Activated gamma-delta T cell (primary cell): ENCODE measurements around the gene DTNA.

Source experiments
- DNase-seq: peaks from one replicate; lab custom pipeline; 2025; lab: John Stamatoyannopoulos, UW

Gene DTNA

DNA sequence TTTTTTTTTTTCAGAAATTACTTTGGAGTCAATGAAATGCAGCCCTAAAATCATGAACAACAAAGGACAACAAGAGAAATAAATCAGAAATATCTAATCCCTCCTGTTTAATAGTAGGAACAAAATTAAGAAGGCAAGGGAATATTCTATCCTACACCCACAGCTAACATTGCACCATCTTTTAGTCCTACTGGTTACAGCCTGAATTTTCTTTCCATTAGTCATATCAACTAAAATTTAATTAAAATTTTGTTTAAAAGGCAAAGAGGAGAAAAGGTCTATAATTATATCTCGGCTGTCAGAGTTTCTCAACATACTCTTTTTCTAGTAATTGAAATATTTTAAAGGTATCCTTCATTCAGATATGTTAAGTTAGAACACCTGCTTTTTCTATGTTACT lies 61.9 kb downstream of the DTNA start:
- no peak for DNase-seq

DNA sequence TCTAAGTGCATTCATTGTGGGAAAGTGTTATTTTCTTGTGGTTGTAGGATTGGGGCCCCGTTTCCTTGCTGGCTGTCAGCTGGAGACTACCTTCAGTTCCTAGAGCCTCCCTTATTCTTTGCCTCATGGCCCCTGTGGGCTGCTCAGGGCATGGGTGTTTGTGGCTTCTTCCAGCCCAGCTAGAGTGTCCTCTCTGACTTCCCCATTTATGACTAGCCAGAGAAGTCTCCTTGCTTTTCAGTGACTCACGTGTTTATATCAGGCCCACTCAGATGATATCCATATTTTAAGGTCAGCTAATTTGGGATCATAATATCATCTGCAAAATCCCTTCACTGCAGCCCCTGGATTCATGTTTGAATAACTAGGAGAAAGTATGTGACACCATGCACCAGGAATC lies 62.8 kb downstream of the DTNA start:
- DNase-seq: no peak

GRCh38 chr18:34773378-34773777 lies 63.3 kb downstream of the DTNA start:
- DNase-seq: no peak

- no peak for DNase-seq
Measured at GRCh38 chr18:34773961-34774766, 64.1 kb downstream of the DTNA start.

DNA sequence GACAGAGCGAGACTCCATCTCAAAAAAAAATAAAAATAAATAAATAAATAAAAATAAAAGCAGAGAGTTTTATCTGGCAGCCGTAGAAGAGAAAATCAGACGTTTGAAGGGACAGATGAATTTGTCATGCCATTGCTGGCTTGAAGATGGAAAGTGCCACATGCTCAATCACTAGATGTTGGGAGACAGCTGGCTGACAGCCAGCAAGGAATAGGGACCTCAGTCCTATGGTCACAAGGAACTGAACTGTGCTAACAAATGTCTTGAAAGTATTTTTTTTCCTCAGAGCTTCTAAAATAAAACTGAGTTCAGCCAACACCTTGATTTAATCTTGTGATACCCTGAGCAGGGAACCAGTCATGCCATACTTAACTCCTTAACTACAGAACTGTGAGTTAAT lies 65.4 kb downstream of the DTNA start:
- no peak for DNase-seq

DNA sequence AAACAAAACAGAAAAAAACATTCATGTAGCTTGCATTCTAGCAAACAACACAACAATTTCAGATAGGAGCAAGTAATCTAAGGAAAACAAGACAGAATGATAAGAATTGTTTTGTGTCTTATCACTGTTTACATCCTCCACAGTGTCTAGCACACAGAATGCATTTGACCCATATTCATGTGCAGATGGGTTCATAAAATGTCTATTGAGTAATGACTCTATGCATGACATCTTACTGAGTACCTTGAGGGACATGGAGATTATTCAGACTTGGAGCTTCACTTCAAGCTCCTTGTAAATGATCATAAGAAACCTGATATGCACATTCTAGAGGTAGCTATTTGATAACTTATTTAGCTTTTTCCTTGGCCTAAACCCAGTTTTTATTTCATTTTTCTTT lies 69.0 kb downstream of the DTNA start:
- DNase-seq: no peak

DNA sequence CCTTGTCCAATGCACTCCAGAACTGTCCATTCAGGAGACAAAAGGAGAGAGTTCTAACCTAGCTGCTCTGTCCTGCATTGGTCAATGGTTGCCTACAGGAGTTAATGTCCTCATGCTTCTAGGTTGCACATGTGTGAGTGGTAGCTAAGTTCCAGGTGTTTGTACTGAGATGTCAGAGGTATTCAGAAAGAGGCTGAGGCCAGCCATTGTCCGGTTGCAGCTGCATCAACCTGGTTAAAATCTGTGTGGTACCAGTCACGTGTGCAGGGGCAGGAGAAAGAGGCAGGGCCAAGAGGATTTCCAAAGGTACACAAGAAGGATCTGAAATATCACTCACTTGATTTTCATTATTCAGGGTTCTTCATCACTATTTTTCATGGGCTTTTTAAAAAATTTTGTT lies 70.8 kb downstream of the DTNA start:
- DNase-seq: no peak

GRCh38 chr18:34783501-34783900 lies 73.4 kb downstream of the DTNA start:
- DNase-seq: no peak

GRCh38 chr18:34786162-34786741 lies 76.2 kb downstream of the DTNA start:
- no peak for DNase-seq

DNA sequence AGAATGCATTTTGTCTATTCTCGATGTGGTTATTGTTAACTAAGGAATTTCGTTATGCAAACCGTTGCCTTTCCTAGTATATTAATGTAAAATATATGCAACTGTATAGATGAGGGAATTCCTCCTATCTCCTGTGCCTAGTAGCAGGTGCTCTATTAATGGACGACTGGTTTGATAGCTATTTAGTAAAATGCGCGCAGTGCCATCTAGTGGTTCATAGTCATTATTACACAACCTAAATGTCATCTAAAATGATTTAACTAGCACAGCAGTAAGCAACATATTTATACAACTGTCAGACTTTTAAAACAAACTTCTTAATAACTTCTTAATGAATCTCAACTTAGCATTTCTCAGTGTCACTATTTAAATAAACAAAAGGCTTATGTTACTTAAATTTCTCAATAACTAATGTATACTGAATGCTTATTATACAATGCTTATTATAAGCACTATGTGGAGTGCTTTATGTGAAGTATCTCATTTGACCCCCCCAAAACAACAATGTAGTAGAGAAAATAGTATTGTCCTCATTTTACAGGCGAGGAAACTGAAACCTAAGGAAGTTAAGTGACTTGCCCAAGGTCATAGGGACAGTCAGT lies 77.9 kb downstream of the DTNA start:
- DNase-seq: no peak

DNA sequence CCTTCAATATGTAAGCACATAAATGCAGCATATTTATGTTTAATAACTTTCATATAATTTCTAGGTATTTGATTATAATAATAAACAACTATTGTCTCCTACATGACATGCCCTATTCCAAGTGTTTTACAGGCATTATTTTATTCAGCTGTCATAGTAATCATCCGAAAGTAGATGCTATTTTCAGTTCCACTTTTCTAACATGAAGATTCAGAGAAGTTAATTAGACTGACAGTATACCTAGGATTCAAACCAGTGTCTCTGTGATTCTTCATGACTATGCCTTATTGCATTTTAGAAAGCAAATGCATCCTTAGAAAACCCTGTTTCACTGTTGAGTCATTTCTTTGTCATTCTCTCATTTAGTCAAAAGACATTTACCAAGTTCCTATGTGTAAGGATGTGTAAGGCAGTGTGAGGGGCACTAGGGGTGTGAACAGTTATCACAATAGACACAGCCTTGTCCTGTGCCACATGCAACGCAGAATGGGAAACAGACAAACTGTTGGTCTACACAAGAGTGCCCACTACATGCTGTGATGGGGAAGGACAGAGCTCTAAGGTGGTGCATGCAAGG lies 79.8 kb downstream of the DTNA start:
- DNase-seq: no peak

DNA sequence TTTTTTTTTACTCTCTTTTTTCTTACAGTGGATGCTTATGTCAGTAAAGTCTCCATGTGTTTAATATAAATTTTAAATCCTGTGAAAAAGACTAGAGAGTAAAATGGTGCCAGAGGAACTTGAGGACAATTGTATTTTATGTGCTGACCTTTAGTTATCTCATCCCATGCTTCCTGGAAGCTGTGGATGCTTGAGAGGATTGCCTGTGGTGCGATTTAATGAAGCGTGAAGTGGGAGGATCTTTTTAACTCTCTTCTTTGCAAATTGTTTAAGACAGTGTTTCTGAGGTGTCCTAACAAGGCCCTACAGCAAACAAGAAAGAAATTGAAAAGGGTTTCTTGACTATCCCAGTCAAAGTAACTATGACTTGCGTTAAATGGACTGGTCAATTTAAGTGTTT lies 84.2 kb downstream of the DTNA start:
- DNase-seq: no peak

DNA sequence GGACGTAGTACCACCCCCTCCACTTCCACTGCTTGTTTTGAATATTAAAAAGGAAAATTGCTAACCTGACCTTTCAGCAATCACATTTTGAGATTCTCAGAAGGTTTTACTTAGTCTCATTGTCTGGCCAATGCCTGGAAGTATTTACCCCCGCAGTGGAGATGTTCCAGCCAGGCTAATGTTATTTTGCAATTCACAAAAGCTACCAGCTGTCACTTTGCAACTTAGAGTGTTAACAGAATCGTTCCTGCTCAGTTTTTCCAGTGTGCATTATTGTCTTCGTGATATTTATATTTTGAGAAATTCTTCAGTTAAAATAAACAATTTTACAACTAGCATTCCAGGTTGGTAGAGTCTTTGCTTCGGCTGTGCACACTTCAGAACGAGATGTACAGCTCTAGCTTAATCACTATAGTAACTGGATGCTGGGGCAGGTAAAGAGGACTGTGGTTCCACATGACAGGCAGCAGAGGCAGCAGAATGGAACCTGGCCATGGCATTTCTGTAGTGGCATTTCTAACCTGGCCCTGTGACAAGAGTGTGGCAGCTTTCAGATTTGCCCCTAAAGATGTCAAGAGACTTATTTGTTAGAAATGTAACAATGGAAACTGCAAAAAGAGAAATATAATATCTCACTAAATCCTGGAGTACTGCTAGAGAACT lies 85.1 kb downstream of the DTNA start:
- DNase-seq: no peak

GRCh38 chr18:34796035-34796657 lies 86.0 kb downstream of the DTNA start:
- DNase-seq: no peak

- DNase-seq: no peak
Measured at GRCh38 chr18:34799291-34799690, 89.2 kb downstream of the DTNA start.

DNA sequence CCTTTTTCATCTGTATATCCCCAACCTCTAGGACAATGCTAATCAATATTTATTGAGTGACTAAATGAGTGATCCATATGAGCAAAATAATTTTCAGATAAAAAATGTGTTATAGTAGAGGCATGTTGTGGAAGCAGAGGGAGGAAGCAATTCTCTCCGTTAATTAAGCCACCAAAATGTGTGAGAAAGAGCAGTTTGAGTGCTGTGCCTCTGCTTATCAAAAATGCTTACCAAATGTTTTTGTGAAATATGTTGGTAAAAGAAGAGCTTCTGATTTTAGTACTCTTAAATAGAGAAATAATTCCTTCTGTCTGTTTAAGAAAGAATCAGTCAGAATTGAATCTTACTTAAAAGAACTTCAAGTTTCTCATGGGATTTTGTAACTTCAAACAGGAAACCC lies 90.3 kb downstream of the DTNA start:
- no peak for DNase-seq

GRCh38 chr18:34801774-34802173 lies 91.7 kb downstream of the DTNA start:
- DNase-seq: no peak

- no peak for DNase-seq
Measured at GRCh38 chr18:34802959-34803358, 92.9 kb downstream of the DTNA start.

- DNase-seq: no peak
Measured at GRCh38 chr18:34803877-34804400, 93.8 kb downstream of the DTNA start.

GRCh38 chr18:34805103-34805877 lies 95.2 kb downstream of the DTNA start:
- DNase-seq: no peak

- DNase-seq: no peak
Measured at GRCh38 chr18:34805878-34806351, 95.8 kb downstream of the DTNA start.
